Esophagus muscularis mucosa (tissue), 2 donors: Measurements from ENCODE around the gene CSE1L.

ENCODE experiments used
- POLR2A ChIP-seq: fragments of 450-650 bp; IDR thresholded peaks from one replicate; pipeline ENCODE4 v1.6.1; 2017; ENCODE audit warnings: antibody characterized with exemption, moderate library complexity, mild to moderate bottlenecking, low read depth
- POLR2AphosphoS5 ChIP-seq, 2 donors: sonication (generic); formaldehyde crosslinking; IDR thresholded peaks; one replicate each; pipeline ENCODE4 v1.6.1; 2017; ENCODE audit warnings: antibody characterized with exemption in 2 of 2

DNA sequence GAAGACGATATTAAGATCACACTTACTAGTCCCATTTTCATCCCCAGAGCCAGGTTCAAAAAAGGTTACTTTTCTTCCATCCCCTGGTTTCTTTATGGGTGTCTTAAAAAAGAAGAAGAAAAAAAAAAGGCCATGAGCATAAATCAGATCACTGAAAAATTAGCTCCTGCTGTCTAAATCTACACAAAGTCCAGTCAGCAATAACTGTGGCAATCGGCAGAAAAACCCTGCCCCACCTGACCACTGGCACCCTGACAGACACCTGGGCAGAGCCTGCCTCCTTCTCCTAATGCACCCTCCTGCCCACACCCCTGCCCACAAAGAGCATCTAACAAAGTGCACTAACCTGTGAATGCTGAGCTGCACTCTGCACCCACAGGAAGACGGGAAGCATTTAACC is 72.2 kb downstream of the CSE1L start:
- TF ChIP-seq POLR2AphosphoS5 (IDR thresholded peaks at IDR 0.05): no peak
- no peak for TF ChIP-seq POLR2A
